ENCODE results near the gene DSTN. TPM values are rescaled to one million over a fixed set of nuclear protein-coding genes. Genes with fewer than 3 reads are reported as not detected.
A peak's percentile ranks its signal among the peaks of the same experiment; 100 is the strongest.

The DSTN gene
- polyA plus RNA-seq, 1 donor: 216 TPM

- DNase-seq: no peak
Measured at GRCh38 chr20:17549131-17549530, 20.7 kb upstream of the DSTN start.

- DNase-seq: no peak
Measured at GRCh38 chr20:17555106-17555505, 14.8 kb upstream of the DSTN start.

GRCh38 chr20:17556837-17557674 lies 12.8 kb upstream of the DSTN start:
- DNase-seq: peak; percentile 78

- no peak for DNase-seq
Measured at GRCh38 chr20:17557675-17558006, 12.2 kb upstream of the DSTN start.

- peak; percentile 84 for DNase-seq
Measured at GRCh38 chr20:17558154-17558940, 11.5 kb upstream of the DSTN start.

- DNase-seq: no peak
Measured at GRCh38 chr20:17558941-17559304, 11.0 kb upstream of the DSTN start.

- no peak for DNase-seq
Measured at GRCh38 chr20:17559338-17559737, 10.5 kb upstream of the DSTN start.

GRCh38 chr20:17560344-17561074 lies 9.4 kb upstream of the DSTN start:
- DNase-seq: no peak

GRCh38 chr20:17562804-17563305 lies 7.0 kb upstream of the DSTN start:
- no peak for DNase-seq

GRCh38 chr20:17565169-17565845 lies 4.6 kb upstream of the DSTN start:
- no peak for DNase-seq

- no peak for DNase-seq
Measured at GRCh38 chr20:17566345-17566744, 3.5 kb upstream of the DSTN start.

GRCh38 chr20:17568045-17568788 lies 1.7 kb upstream of the DSTN start:
- DNase-seq: no peak

GRCh38 chr20:17568972-17569521 lies 828 bp upstream of the DSTN start:
- peak; percentile 84 for DNase-seq

- DNase-seq: peak; percentile 65
Measured at GRCh38 chr20:17570347-17571152, 675 bp downstream of the DSTN start.

GRCh38 chr20:17571153-17571527 lies 1.3 kb downstream of the DSTN start:
- DNase-seq: no peak

- DNase-seq: no peak
Measured at GRCh38 chr20:17572034-17572638, 2.3 kb downstream of the DSTN start.

- no peak for DNase-seq
Measured at GRCh38 chr20:17573463-17573862, 3.6 kb downstream of the DSTN start.

- no peak for DNase-seq
Measured at GRCh38 chr20:17576215-17576614, 6.3 kb downstream of the DSTN start.

- no peak for DNase-seq
Measured at GRCh38 chr20:17579369-17580039, 9.6 kb downstream of the DSTN start.

- no peak for DNase-seq
Measured at GRCh38 chr20:17580895-17581294, 11.0 kb downstream of the DSTN start.

Data from hindlimb muscle (tissue), 1 donor.